GM19328 (cell line): Measurements from ENCODE around the gene GTF2H4.

Experiments
- ATAC-seq: cut with Tn5 transposase; IDR thresholded peaks from one replicate; pipeline ENCODE4 v1.9.1; 2021; ENCODE audit warnings: mild to moderate bottlenecking, moderate library complexity; ENCODE audit not compliant: unreplicated experiment

The GTF2H4 gene

DNA sequence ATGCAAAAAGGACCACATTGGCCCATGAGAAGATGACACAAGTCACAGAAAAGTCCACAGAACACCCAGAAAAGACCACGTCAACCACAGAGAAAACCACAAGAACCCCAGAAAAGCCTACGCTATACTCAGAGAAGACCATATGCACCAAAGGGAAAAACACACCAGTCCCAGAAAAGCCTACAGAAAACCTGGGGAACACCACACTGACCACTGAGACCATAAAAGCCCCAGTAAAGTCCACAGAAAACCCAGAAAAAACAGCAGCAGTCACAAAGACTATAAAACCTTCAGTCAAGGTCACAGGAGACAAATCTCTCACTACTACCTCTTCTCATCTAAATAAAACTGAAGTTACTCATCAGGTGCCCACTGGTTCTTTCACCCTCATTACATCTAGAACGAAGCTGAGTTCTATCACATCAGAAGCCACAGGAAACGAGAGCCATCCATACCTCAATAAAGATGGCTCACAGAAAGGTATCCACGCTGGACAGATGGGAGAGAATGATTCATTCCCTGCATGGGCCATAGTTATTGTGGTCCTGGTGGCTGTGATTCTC is 44.0 kb downstream of the GTF2H4 start:
- no peak for ATAC-seq

DNA sequence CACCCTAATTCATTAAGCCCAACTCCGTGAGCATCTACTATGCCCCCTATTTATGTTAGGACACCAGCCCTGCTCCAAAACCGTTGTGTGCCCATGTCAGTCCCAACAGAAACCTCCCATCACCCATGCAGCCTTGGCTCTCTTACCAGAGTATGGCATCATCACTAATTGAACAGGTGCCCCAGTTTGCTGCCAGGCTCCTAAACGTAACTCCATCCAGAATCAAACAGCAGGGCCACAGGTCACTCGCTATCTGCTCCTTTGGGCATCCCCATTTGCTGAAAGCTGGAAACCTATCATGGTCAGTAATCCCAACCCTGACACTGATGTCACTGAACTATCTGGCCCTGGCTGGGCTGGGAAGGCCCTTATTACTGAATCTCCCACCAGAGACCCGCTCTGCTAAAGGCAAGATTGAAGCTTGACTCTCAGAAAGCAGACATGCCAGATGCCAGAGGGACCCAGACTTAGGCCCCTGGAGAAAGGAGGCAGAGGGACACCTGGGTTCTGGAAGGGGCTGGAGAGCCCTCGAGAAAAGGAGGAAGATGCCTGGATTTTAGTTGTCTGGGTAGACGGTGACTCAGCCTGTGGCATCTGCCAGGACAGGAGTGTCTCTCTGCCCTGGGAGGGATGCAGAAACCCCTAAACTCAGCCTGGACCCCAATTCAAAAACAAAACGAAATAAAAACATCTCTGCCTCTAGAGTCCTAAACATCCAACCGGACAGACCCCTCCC is 46.8 kb downstream of the GTF2H4 start:
- ATAC-seq = no peak

DNA sequence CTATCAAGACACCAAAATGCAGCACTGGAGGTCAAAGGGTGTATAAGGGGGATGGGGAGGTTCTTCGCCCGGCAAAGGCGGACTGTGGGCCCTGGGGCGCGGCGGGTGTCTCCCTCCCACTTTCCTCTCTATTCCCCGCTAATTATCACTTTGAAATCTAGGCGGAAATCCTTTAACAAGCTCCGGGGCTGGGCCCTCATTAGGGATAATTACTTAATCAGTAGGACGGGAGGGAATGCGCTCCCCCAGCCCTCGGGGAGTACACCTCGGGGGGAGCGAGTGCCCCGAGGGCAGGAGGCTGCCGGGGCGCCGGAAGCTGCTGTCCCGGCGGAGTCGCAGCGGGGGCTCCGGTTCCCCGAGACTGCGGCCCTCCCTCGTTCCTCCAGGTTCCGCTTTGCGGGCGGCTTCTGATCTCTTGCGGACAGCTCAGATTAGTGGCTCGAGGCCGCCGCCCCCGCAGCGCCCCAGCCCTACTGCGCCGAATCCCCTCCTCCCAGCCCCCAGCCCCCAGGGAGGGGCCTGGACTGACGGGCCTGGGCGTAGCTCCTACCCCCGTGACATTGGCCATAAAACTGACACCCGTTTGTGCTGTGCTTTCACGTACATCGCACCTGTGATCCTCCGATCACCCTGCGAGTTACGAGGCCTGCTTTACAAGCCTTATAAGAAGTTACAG is 47.5 kb downstream of the GTF2H4 start:
- ATAC-seq = no peak

DNA sequence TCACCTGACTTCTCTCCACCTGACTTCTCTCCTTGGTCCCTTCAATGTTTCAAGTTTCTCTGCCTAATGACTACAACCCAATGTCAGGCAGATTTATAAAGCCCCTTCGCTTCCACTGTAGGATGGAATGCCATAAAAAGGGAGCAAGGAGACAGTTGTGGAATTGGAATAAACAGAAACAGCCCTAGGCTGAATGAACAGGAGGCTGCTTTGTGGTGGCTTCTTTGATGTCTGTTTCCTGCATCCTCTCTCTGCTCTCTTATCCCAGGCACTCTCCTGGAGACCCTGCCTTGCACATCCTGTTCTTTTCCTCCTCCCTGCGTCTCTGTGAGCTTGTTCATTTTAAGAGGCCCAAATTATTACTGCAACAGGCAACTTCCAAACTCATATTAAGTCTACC is 49.7 kb downstream of the GTF2H4 start:
- ATAC-seq = no peak

DNA sequence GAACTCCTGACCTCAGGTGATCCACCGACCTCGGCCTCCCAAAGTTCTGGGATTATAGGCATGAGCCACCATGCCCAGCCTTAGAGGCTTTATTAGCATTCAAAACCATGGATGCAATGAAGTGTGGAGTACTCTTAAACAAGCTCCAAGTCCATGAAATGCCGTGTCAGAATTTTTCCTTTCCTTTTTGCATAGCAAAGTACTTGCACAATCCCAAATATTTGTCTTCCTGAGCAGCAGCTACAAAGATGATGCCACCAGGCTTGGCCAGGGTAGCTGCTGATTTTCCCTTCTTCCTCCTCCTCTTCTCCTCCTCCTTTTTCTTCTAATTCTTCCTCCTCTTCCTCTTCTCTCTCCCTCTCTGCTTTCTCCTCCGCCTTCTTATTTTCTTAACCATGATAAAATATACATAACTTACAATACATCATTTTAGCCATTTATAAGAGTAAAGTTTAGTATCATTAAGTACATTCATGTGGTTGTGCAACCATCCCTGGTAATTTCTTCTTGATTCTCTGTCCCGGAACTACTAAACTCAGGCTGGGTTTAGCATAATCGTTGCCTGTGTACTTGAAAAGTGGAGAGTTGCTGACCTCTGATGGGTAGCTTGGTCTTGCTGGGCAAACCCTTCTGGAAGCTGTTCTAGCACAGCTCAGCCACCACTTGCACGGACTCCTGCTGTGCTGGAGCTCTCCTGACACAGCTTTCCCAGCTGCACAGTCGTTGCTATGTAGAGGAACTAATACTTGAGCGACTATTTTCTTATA is 53.1 kb downstream of the GTF2H4 start:
- ATAC-seq = no peak

DNA sequence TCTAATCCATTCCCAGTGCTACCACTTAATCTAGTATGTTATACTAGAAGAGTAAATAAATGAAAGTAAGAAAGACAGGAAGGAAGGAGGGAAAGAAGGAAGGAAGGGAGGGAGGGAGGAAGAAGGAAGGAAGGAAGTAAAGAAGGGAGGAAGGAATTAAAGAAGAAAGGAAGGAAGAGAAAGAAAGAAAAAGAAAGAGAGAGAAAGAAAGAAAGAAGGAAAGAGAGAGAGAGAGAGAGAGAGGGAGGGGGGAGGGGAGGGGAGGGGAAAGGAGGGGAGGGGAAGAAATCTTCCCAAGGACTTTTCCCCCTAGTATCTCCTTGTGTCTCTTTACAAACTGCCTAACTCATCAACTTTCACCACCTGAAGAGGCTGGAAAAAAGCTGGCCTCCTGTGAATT is 54.7 kb downstream of the GTF2H4 start:
- no peak for ATAC-seq

DNA sequence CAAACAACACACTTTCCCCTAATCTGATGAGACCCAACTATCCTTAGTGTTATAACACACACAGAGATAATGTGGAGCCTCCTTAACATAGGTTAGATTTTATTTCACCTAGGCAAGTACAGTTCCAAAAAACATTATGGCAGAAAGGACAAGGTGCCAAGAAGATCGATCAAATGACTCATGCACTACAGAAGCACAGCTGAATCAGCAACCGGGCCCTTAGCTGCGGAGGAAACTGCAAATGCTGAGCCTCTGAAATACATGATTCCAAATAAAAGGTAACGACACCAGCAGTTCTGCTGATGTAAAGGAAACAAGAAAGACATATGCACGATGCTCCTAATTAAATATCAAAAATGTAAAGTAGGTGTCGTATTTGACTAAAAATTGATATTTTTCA is 55.6 kb downstream of the GTF2H4 start:
- ATAC-seq = no peak
